ENCODE data around the gene TERT.

TERT gene

GRCh38 chr5:1216211-1216917 lies 78.5 kb downstream of the TERT start:
- no peak overlapping the region for H3K4me3 ChIP-seq
- no peaks in the 10 kb centered on the region for H3K9me3 ChIP-seq
- H3K27me3 ChIP-seq (ENCODE audit: low read depth) = no peaks in the 10 kb centered on the region
- no peaks in the 10 kb centered on the region for H3K4me1 ChIP-seq
- H3K36me3 ChIP-seq (replicated peaks) = no peaks in the 10 kb centered on the region
- in situ Hi-C loops (cut with MboI; ENCODE audit: low sequenced_read_pairs) = no loop called here
- DNase-seq (ENCODE audit: low spot score in 2 of 2) = no peak

- Histone ChIP-seq H3K27me3 (ENCODE audit: low read depth) (no peaks in the 10 kb centered on the region), H3K4me3 (no peak overlapping the region), H3K4me1 (no peaks in the 10 kb centered on the region), H3K36me3 (replicated peaks) (no peaks in the 10 kb centered on the region), H3K9me3 (no peaks in the 10 kb centered on the region)
- in situ Hi-C loops (cut with MboI; ENCODE audit: low sequenced_read_pairs) = no loop called here
- no peak for DNase-seq (ENCODE audit: low spot score in 2 of 2)
Observed at GRCh38 chr5:1215320-1216096, 79.4 kb downstream of the TERT start.

GRCh38 chr5:1214936-1215220 lies 80.0 kb downstream of the TERT start:
- Histone ChIP-seq H3K4me3 (no peak overlapping the region), H3K9me3 (no peaks in the 10 kb centered on the region), H3K36me3 (replicated peaks) (no peaks in the 10 kb centered on the region), H3K4me1 (no peaks in the 10 kb centered on the region), H3K27me3 (ENCODE audit: low read depth) (no peaks in the 10 kb centered on the region)
- no peak for DNase-seq (ENCODE audit: low spot score in 2 of 2)
- in situ Hi-C loops (cut with MboI; ENCODE audit: low sequenced_read_pairs) = no loop called here

- Histone ChIP-seq H3K27me3 (ENCODE audit: low read depth) (0 out of 2 replicates have a peak, but pooled peaks cover 2% of the 10 kb centered on the region), H3K4me1 (no peaks in the 10 kb centered on the region), H3K36me3 (replicated peaks) (no peaks in the 10 kb centered on the region), H3K9me3 (no peaks in the 10 kb centered on the region), H3K4me3 (no peak overlapping the region)
- in situ Hi-C loops (cut with MboI; ENCODE audit: low sequenced_read_pairs) = no loop called here
- no peak for DNase-seq (ENCODE audit: low spot score in 2 of 2)
Observed at GRCh38 chr5:1214163-1214935, 80.5 kb downstream of the TERT start.

- Histone ChIP-seq H3K4me1 (no peaks in the 10 kb centered on the region), H3K4me3 (no peak overlapping the region), H3K9me3 (no peaks in the 10 kb centered on the region), H3K27me3 (ENCODE audit: low read depth) (0 out of 2 replicates have a peak, but pooled peaks cover 3% of the 10 kb centered on the region), H3K36me3 (replicated peaks) (no peaks in the 10 kb centered on the region)
- DNase-seq (ENCODE audit: low spot score in 2 of 2) = no peak
- in situ Hi-C loops (cut with MboI; ENCODE audit: low sequenced_read_pairs) = no loop called here
Observed at GRCh38 chr5:1213508-1214162, 81.2 kb downstream of the TERT start.

- in situ Hi-C loops (cut with MboI; ENCODE audit: low sequenced_read_pairs) = no loop called here
- Histone ChIP-seq H3K4me3 (no peak overlapping the region), H3K27me3 (ENCODE audit: low read depth) (peaks cover 7% of the 10 kb centered on the region), H3K9me3 (no peaks in the 10 kb centered on the region), H3K4me1 (no peaks in the 10 kb centered on the region), H3K36me3 (replicated peaks) (no peaks in the 10 kb centered on the region)
- DNase-seq (ENCODE audit: low spot score in 2 of 2) = no peak
Observed at GRCh38 chr5:1212881-1213280, 82.0 kb downstream of the TERT start.

- Histone ChIP-seq H3K9me3 (no peaks in the 10 kb centered on the region), H3K36me3 (replicated peaks) (no peaks in the 10 kb centered on the region), H3K27me3 (ENCODE audit: low read depth) (peaks cover 13% of the 10 kb centered on the region), H3K4me1 (no peaks in the 10 kb centered on the region), H3K4me3 (no peak overlapping the region)
- DNase-seq (ENCODE audit: low spot score in 2 of 2) = no peak
- in situ Hi-C loops (cut with MboI; ENCODE audit: low sequenced_read_pairs) = no loop called here
Observed at GRCh38 chr5:1212271-1212670, 82.6 kb downstream of the TERT start.

- no peaks in the 10 kb centered on the region for H3K36me3 ChIP-seq (replicated peaks)
- H3K4me1 ChIP-seq = no peaks in the 10 kb centered on the region
- in situ Hi-C loops (cut with MboI; ENCODE audit: low sequenced_read_pairs) = no loop called here
- H3K4me3 ChIP-seq = no peak overlapping the region
- no peaks in the 10 kb centered on the region for H3K9me3 ChIP-seq
- DNase-seq (ENCODE audit: low spot score in 2 of 2) = no peak
- peaks cover 19% of the 10 kb centered on the region for H3K27me3 ChIP-seq (ENCODE audit: low read depth)
Observed at GRCh38 chr5:1211701-1212100, 83.2 kb downstream of the TERT start.

- Histone ChIP-seq H3K9me3 (no peaks in the 10 kb centered on the region), H3K4me1 (no peaks in the 10 kb centered on the region), H3K4me3 (no peak overlapping the region), H3K27me3 (ENCODE audit: low read depth) (peaks cover 26% of the 10 kb centered on the region), H3K36me3 (replicated peaks) (no peaks in the 10 kb centered on the region)
- in situ Hi-C loops (cut with MboI; ENCODE audit: low sequenced_read_pairs) = no loop called here
- DNase-seq (ENCODE audit: low spot score in 2 of 2) = no peak
Observed at GRCh38 chr5:1210832-1211251, 84.0 kb downstream of the TERT start.

GRCh38 chr5:1209896-1210776 lies 84.7 kb downstream of the TERT start:
- no peaks in the 10 kb centered on the region for H3K4me1 ChIP-seq
- peaks cover 30% of the 10 kb centered on the region for H3K27me3 ChIP-seq (ENCODE audit: low read depth)

GRCh38 chr5:1209489-1209852 lies 85.4 kb downstream of the TERT start:
- Histone ChIP-seq H3K36me3 (replicated peaks) (no peaks in the 10 kb centered on the region), H3K4me1 (no peaks in the 10 kb centered on the region), H3K9me3 (no peaks in the 10 kb centered on the region), H3K27me3 (ENCODE audit: low read depth) (peaks cover 30% of the 10 kb centered on the region), H3K4me3 (no peak overlapping the region)
- in situ Hi-C loops (cut with MboI; ENCODE audit: low sequenced_read_pairs) = no loop called here
- DNase-seq (ENCODE audit: low spot score in 2 of 2) = no peak

More at GRCh38 chr5:1209896-1210776, 84.7 kb downstream of the TERT start:
- Histone ChIP-seq H3K9me3 (no peaks in the 10 kb centered on the region), H3K4me3 (no peak overlapping the region), H3K36me3 (replicated peaks) (no peaks in the 10 kb centered on the region)
- in situ Hi-C loops (cut with MboI; ENCODE audit: low sequenced_read_pairs) = no loop called here
- no peak for DNase-seq (ENCODE audit: low spot score in 2 of 2)

GRCh38 chr5:1208743-1209488 lies 86.0 kb downstream of the TERT start:
- H3K4me1 ChIP-seq = no peaks in the 10 kb centered on the region
- no peak for DNase-seq (ENCODE audit: low spot score in 2 of 2)
- H3K27me3 ChIP-seq (ENCODE audit: low read depth) = peaks cover 30% of the 10 kb centered on the region
- H3K9me3 ChIP-seq = no peaks in the 10 kb centered on the region
- H3K4me3 ChIP-seq = no peak overlapping the region
- H3K36me3 ChIP-seq (replicated peaks) = no peaks in the 10 kb centered on the region
- in situ Hi-C loops (cut with MboI; ENCODE audit: low sequenced_read_pairs) = no loop called here
